ENCODE measurements around the gene MKNK1. TPM values are rescaled to one million over a fixed set of nuclear protein-coding genes. Genes with fewer than 3 reads are reported as not detected.
A peak's percentile ranks its signal among the peaks of the same experiment; 100 is the strongest.

MKNK1 gene
- total RNA-seq, 1 experiment from 2014 or later = 18.6 TPM

DNA sequence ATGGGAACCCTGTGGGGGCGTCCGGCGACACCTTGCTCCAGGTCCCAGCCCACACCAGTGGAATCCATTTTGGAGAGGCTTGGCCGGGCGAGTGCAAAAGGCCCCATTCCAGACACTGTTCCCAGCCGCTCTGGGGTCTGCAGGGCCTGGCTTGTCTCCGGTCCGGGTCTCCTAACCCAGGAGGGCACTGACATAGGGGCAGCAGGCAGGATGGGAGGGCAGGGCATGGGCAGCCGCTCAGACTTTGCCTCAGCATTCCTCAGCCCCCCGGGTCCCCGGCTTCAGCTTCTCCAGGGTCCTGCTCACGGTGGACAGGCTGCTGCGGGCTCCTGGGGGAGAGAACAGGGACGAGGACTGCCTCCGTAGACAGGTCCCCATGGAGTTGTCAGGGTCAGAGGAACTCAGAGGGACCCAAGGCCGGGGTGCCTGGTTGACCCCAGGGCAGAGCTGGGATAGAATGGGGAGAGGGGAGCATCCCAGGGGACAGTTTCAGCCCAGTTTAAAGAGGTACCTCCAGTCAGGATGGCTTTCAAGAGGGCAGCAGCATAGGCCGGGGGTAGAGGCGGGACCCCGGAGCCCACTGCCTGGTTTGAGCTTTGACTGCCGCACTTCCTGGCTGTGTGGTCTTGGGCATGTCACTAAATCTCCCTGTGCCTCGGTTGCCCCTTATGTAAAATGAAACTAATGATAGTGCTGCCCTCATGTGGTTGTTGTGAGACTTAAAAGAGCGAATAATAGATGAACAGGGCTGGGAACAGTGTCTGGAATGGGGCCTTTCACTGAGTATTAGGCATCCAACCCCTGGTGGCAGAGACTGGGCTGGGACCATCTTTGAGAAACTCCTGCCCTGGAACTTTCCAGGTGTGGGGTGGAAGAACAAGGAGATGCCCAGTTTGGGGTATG is 56.3 kb downstream of the MKNK1 start:
- H3K4me1 Mint-ChIP-seq = peaks cover 34% of the 10 kb centered on the region
- no peak for DNase-seq (ENCODE audit: low spot score)
- no peaks in the 10 kb centered on the region for H3K36me3 Mint-ChIP-seq
- CTCF ChIA-PET = interaction anchor here (0.8 to 13.7 kb wide), 16 partner anchors 8 to 141 kb away, joined by 3 to 190 read pairs (median 5); partner anchors contain the start of gene MKNK1
- peak; percentile 44 for ATAC-seq
- no peak overlapping the region for H3K27ac Mint-ChIP-seq
- no peak overlapping the region for H3K4me3 Mint-ChIP-seq
- H3K27me3 Mint-ChIP-seq (ENCODE audit: low read depth) = peaks cover 47% of the 10 kb centered on the region
- TF ChIP-seq SMAD3 (CRISPR knock-in tag; IDR thresholded peaks at IDR 0.05; ENCODE audit: borderline replicate concordance) = no peak
- TF ChIP-seq, protein P1, sequence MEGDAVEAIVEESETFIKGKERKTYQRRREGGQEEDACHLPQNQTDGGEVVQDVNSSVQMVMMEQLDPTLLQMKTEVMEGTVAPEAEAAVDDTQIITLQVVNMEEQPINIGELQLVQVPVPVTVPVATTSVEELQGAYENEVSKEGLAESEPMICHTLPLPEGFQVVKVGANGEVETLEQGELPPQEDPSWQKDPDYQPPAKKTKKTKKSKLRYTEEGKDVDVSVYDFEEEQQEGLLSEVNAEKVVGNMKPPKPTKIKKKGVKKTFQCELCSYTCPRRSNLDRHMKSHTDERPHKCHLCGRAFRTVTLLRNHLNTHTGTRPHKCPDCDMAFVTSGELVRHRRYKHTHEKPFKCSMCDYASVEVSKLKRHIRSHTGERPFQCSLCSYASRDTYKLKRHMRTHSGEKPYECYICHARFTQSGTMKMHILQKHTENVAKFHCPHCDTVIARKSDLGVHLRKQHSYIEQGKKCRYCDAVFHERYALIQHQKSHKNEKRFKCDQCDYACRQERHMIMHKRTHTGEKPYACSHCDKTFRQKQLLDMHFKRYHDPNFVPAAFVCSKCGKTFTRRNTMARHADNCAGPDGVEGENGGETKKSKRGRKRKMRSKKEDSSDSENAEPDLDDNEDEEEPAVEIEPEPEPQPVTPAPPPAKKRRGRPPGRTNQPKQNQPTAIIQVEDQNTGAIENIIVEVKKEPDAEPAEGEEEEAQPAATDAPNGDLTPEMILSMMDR (IDR thresholded peaks at IDR 0.05) = 0 out of 2 replicates have a peak, but pooled peaks have one; percentile 25
- POLR2A ChIA-PET = interaction anchor here (2.0 kb wide), 1 partner anchor 14 kb away, joined by 5 read pairs; no protein-coding TSS in a partner anchor
- no peaks in the 10 kb centered on the region for H3K9me3 Mint-ChIP-seq

DNA sequence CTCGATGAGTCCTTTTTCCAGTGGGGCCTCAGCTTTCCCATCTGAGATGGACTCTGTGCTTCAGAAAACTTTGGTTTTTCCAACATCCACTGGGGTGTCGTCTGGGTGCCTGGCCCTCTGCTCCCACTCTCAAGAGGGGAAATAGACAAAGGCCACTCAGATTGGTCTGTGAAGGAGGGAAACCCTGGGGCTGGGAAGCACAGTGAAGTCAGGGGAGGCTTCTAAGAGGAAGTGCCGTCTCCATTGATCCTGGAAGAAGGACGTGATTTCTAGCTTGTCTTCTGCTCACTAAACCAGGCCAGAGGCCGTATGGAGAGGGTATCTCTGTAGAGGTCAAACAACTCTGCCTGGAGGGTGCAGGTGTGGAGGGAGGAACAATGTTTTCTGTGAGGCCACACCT is 57.9 kb downstream of the MKNK1 start:
- H3K27me3 Mint-ChIP-seq (ENCODE audit: low read depth) = peaks cover 62% of the 10 kb centered on the region
- no peaks in the 10 kb centered on the region for H3K36me3 Mint-ChIP-seq
- H3K4me1 Mint-ChIP-seq = peaks cover 32% of the 10 kb centered on the region
- no peaks in the 10 kb centered on the region for H3K9me3 Mint-ChIP-seq
- H3K27ac Mint-ChIP-seq = no peak overlapping the region
- POLR2A ChIA-PET = interaction anchor here (2.0 kb wide), 1 partner anchor 13 kb away, joined by 5 read pairs; no protein-coding TSS in a partner anchor
- ATAC-seq = no peak
- CTCF ChIA-PET = interaction anchor here (1.4 to 13.7 kb wide), 5 partner anchors 15 to 104 kb away, joined by 4 to 190 read pairs (median 23); partner anchors contain the start of gene MKNK1
- H3K4me3 Mint-ChIP-seq = no peak overlapping the region
- DNase-seq (ENCODE audit: low spot score) = no peak
- TF ChIP-seq EMX1 (CRISPR knock-in tag; IDR thresholded peaks at IDR 0.05) = no peak
- no peak for TF ChIP-seq CREB1 (CRISPR knock-in tag; IDR thresholded peaks at IDR 0.05)
- TF ChIP-seq, protein P2, sequence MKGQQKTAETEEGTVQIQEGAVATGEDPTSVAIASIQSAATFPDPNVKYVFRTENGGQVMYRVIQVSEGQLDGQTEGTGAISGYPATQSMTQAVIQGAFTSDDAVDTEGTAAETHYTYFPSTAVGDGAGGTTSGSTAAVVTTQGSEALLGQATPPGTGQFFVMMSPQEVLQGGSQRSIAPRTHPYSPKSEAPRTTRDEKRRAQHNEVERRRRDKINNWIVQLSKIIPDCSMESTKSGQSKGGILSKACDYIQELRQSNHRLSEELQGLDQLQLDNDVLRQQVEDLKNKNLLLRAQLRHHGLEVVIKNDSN (CRISPR knock-in tag; IDR thresholded peaks at IDR 0.05) = no peak
- TF ChIP-seq, protein P3, sequence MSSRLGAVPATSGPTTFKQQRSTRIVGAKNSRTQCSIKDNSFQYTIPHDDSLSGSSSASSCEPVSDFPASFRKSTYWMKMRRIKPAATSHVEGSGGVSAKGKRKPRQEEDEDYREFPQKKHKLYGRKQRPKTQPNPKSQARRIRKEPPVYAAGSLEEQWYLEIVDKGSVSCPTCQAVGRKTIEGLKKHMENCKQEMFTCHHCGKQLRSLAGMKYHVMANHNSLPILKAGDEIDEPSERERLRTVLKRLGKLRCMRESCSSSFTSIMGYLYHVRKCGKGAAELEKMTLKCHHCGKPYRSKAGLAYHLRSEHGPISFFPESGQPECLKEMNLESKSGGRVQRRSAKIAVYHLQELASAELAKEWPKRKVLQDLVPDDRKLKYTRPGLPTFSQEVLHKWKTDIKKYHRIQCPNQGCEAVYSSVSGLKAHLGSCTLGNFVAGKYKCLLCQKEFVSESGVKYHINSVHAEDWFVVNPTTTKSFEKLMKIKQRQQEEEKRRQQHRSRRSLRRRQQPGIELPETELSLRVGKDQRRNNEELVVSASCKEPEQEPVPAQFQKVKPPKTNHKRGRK (CRISPR knock-in tag; IDR thresholded peaks at IDR 0.05; ENCODE audit: borderline replicate concordance) = no peak
- TF ChIP-seq ZNF263 (CRISPR knock-in tag; IDR thresholded peaks at IDR 0.05; ENCODE audit: low read depth) = no peak
- TF ChIP-seq JUN (CRISPR knock-in tag; IDR thresholded peaks at IDR 0.05) = no peak

DNA sequence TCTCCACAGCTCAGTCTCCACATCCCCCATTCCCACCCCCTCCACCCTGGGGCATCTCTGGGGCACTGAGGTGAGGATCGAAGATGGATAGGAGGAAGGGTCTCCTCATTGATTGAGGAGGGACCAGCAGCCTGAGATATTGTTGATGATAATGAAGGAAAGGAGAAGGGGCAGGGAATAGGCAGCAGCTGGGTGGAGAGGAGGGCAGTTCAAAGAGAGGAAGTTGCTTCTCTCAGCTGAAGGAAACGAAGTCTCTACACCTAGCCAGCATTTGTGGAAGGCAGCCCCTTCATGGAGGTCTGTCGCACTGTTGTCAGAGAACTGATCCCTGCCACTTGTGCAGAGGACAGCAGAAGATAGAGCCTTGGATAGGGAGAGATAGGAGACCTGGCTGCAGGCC is 58.3 kb downstream of the MKNK1 start:
- Mint-ChIP-seq H3K4me3 (no peak overlapping the region), H3K27me3 (ENCODE audit: low read depth) (peaks cover 66% of the 10 kb centered on the region), H3K36me3 (no peaks in the 10 kb centered on the region), H3K9me3 (no peaks in the 10 kb centered on the region), H3K4me1 (peaks cover 28% of the 10 kb centered on the region), H3K27ac (no peak overlapping the region)
- ChIA-PET POLR2A (no interaction called here), CTCF (interaction anchor here (1.1 to 13.7 kb wide), 6 partner anchors 15 to 104 kb away, joined by 3 to 190 read pairs (median 16); partner anchors contain the start of gene MKNK1)
- ATAC-seq (no peak), DNase-seq (ENCODE audit: low spot score) (no peak)
- no peak for TF ChIP-seq SMAD4 (CRISPR knock-in tag; IDR thresholded peaks at IDR 0.05)
- TF ChIP-seq CBFB (CRISPR knock-in tag; IDR thresholded peaks at IDR 0.05; ENCODE audit: low read depth) = no peak
- no peak for TF ChIP-seq NFYB (CRISPR knock-in tag; conservative IDR thresholded peaks at IDR 0.05; ENCODE audit: low read depth)
- TF ChIP-seq ZNF232 (CRISPR knock-in tag; IDR thresholded peaks at IDR 0.05) = no peak
- TF ChIP-seq, protein P4, sequence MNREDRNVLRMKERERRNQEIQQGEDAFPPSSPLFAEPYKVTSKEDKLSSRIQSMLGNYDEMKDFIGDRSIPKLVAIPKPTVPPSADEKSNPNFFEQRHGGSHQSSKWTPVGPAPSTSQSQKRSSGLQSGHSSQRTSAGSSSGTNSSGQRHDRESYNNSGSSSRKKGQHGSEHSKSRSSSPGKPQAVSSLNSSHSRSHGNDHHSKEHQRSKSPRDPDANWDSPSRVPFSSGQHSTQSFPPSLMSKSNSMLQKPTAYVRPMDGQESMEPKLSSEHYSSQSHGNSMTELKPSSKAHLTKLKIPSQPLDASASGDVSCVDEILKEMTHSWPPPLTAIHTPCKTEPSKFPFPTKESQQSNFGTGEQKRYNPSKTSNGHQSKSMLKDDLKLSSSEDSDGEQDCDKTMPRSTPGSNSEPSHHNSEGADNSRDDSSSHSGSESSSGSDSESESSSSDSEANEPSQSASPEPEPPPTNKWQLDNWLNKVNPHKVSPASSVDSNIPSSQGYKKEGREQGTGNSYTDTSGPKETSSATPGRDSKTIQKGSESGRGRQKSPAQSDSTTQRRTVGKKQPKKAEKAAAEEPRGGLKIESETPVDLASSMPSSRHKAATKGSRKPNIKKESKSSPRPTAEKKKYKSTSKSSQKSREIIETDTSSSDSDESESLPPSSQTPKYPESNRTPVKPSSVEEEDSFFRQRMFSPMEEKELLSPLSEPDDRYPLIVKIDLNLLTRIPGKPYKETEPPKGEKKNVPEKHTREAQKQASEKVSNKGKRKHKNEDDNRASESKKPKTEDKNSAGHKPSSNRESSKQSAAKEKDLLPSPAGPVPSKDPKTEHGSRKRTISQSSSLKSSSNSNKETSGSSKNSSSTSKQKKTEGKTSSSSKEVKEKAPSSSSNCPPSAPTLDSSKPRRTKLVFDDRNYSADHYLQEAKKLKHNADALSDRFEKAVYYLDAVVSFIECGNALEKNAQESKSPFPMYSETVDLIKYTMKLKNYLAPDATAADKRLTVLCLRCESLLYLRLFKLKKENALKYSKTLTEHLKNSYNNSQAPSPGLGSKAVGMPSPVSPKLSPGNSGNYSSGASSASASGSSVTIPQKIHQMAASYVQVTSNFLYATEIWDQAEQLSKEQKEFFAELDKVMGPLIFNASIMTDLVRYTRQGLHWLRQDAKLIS (CRISPR knock-in tag; IDR thresholded peaks at IDR 0.05; ENCODE audit: borderline replicate concordance) = no peak
- TF ChIP-seq ZNF423 (CRISPR knock-in tag; IDR thresholded peaks at IDR 0.05) = no peak
- TF ChIP-seq, protein P5, sequence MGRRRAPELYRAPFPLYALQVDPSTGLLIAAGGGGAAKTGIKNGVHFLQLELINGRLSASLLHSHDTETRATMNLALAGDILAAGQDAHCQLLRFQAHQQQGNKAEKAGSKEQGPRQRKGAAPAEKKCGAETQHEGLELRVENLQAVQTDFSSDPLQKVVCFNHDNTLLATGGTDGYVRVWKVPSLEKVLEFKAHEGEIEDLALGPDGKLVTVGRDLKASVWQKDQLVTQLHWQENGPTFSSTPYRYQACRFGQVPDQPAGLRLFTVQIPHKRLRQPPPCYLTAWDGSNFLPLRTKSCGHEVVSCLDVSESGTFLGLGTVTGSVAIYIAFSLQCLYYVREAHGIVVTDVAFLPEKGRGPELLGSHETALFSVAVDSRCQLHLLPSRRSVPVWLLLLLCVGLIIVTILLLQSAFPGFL (CRISPR knock-in tag; IDR thresholded peaks at IDR 0.05; ENCODE audit: borderline replicate concordance) = no peak
- TF ChIP-seq TEAD4 (CRISPR knock-in tag; IDR thresholded peaks at IDR 0.05) = no peak
- TF ChIP-seq, protein P6, sequence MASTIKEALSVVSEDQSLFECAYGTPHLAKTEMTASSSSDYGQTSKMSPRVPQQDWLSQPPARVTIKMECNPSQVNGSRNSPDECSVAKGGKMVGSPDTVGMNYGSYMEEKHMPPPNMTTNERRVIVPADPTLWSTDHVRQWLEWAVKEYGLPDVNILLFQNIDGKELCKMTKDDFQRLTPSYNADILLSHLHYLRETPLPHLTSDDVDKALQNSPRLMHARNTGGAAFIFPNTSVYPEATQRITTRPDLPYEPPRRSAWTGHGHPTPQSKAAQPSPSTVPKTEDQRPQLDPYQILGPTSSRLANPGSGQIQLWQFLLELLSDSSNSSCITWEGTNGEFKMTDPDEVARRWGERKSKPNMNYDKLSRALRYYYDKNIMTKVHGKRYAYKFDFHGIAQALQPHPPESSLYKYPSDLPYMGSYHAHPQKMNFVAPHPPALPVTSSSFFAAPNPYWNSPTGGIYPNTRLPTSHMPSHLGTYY (CRISPR knock-in tag; IDR thresholded peaks at IDR 0.05) = no peak
- TF ChIP-seq ZNF263 (CRISPR knock-in tag; IDR thresholded peaks at IDR 0.05; ENCODE audit: low read depth) = no peak
